Measurements from ENCODE around the gene SEC63.

SEC63 gene

GRCh38 chr6:107985701-107986100 is 27.7 kb upstream of the SEC63 start:
- no peak overlapping the region for H3K4me3 ChIP-seq (replicated peaks in 1 of 2; ENCODE audit: low read depth in 2 of 2, low read length in 2 of 2)
- no peak for TF ChIP-seq CTCF (IDR thresholded peaks at IDR 0.05; ENCODE audit: low read depth, low read length)
- no peak for DNase-seq (ENCODE audit: low read depth in 2 of 2)

GRCh38 chr6:107983811-107984210 is 25.8 kb upstream of the SEC63 start:
- TF ChIP-seq CTCF (IDR thresholded peaks at IDR 0.05; ENCODE audit: low read depth, low read length), result no peak
- no peak overlapping the region for H3K4me3 ChIP-seq (replicated peaks in 1 of 2; ENCODE audit: low read depth in 2 of 2, low read length in 2 of 2)
- no peak for DNase-seq (ENCODE audit: low read depth in 2 of 2)

- no peak for DNase-seq (ENCODE audit: low read depth in 2 of 2)
- no peak for TF ChIP-seq CTCF (IDR thresholded peaks at IDR 0.05; ENCODE audit: low read depth, low read length)
- no peak overlapping the region for H3K4me3 ChIP-seq (replicated peaks in 1 of 2; ENCODE audit: low read depth in 2 of 2, low read length in 2 of 2)
These were observed 24.5 kb upstream of the SEC63 start for GRCh38 chr6:107982486-107982885.

GRCh38 chr6:107981695-107982094 is 23.7 kb upstream of the SEC63 start:
- no peak for DNase-seq (ENCODE audit: low read depth in 2 of 2)
- no peak overlapping the region for H3K4me3 ChIP-seq (replicated peaks in 1 of 2; ENCODE audit: low read depth in 2 of 2, low read length in 2 of 2)
- TF ChIP-seq CTCF (IDR thresholded peaks at IDR 0.05; ENCODE audit: low read depth, low read length), result no peak

- peak; percentile 30 for TF ChIP-seq CTCF (IDR thresholded peaks at IDR 0.05; ENCODE audit: low read depth, low read length)
- peak; percentile 62 for DNase-seq (ENCODE audit: low read depth in 2 of 2)
These were observed 19.3 kb upstream of the SEC63 start for GRCh38 chr6:107977283-107977682.

GRCh38 chr6:107976155-107976783 is 18.3 kb upstream of the SEC63 start:
- no peak for DNase-seq (ENCODE audit: low read depth in 2 of 2)
- no peak for TF ChIP-seq CTCF (IDR thresholded peaks at IDR 0.05; ENCODE audit: low read depth, low read length)
- H3K4me3 ChIP-seq (replicated peaks in 1 of 2; ENCODE audit: low read depth in 2 of 2, low read length in 2 of 2), result no peak overlapping the region

More at GRCh38 chr6:107977283-107977682, 19.3 kb upstream of the SEC63 start:
- no peak overlapping the region for H3K4me3 ChIP-seq (replicated peaks in 1 of 2; ENCODE audit: low read depth in 2 of 2, low read length in 2 of 2)

- no peak for DNase-seq (ENCODE audit: low read depth in 2 of 2)
- no peak for TF ChIP-seq CTCF (IDR thresholded peaks at IDR 0.05; ENCODE audit: low read depth, low read length)
- no peak overlapping the region for H3K4me3 ChIP-seq (replicated peaks in 1 of 2; ENCODE audit: low read depth in 2 of 2, low read length in 2 of 2)
These were observed 15.6 kb upstream of the SEC63 start for GRCh38 chr6:107973594-107973993.
